Measurements from ENCODE around the gene NAIF1.
"Not testable (repeated sequence)": the region's sequence is repeated elsewhere in the genome, so short reads cannot be mapped to it uniquely, and the experiment has no call there.

The NAIF1 gene

GRCh38 chr9:128085943-128086342 lies 18.8 kb upstream of the NAIF1 start:
- DNase-seq (ENCODE audit: low read depth in 2 of 2) = no peak

DNA sequence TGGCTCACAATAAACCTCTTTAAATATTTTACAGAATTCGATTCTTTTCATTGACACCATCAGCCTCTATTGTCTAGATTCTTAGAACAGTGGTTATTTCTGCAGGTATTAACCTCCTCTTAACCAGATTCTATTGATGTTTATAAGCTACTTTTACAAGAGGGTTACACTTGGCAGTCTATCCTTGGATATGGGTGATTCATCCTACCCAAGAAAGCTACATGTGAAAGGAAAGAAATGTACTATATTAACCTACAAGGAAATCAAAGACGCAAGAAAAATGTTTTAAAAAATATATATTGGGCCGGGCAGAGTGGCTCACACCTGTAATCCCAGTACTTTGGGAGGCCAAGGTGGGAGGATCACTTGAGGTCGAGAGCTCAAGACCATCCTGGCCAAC lies 17.6 kb upstream of the NAIF1 start:
- DNase-seq (ENCODE audit: low read depth in 2 of 2) = no peak

DNA sequence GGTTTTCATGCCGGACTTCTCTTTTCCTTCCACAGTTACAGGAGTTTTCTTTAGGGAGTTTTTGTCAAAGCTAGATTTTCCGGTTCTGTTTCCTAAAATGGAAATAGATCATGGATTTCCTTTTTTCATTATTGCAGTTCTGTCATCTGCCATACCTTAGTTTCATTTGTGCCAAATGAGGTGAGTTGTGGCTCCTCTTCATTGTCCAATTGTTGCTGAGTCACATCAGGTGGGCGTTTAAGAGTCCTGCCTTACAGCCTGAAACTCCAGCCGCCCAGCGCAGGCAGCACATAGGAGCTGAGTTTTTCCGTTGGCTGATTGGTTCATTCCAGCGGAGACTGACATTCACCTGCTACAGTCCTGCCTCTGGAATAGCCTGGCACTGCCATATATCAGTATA lies 15.0 kb upstream of the NAIF1 start:
- DNase-seq (ENCODE audit: low read depth in 2 of 2) = no peak

DNA sequence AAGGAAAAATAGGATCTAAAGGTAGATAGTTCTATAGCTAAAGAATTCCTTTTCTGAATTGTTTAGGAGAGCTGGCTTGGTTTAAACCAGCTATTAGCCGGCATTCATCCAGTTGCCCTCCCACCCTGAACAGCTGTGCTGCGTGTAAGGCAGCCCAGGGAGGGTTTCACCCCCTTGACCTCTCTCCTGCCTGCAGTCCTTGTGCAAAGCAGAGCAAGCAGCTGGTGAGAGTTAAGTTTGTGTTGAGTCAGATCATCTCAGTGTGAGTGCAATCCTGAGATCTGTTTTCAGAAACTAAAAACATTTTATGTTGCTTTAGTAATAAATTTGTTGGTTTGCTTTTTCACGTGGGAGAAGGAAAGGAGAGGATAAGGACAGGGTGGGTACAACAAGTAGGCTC lies 13.9 kb upstream of the NAIF1 start:
- no peak for DNase-seq (ENCODE audit: low read depth in 2 of 2)

DNA sequence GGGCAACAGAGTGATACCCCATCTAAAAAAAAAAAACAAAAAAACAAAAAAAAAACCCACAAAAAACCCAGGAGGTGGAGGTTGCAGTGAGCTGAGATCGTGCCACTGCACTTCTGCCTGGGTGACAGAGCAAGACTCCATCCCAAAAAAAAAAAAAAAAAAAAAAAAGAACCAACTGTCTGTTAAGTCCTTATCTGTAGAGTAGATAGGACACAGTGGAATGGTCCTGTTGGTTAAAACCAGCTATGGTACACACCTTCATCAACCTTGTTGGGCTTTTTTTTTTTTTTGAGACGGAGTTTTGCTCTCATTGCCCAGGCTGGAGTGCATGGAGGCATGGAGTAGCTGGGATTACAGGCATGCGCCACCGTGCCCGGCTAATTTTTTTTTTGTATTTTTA lies 13.1 kb upstream of the NAIF1 start:
- DNase-seq (ENCODE audit: low read depth in 2 of 2) = no peak

- no peak for DNase-seq (ENCODE audit: low read depth in 2 of 2)
Measured at GRCh38 chr9:128078504-128079434, 11.6 kb upstream of the NAIF1 start.

- DNase-seq (ENCODE audit: low read depth in 2 of 2) = no peak
Measured at GRCh38 chr9:128077847-128078503, 10.9 kb upstream of the NAIF1 start.

- DNase-seq (ENCODE audit: low read depth in 2 of 2) = no peak
Measured at GRCh38 chr9:128073253-128073886, 6.2 kb upstream of the NAIF1 start.

DNA sequence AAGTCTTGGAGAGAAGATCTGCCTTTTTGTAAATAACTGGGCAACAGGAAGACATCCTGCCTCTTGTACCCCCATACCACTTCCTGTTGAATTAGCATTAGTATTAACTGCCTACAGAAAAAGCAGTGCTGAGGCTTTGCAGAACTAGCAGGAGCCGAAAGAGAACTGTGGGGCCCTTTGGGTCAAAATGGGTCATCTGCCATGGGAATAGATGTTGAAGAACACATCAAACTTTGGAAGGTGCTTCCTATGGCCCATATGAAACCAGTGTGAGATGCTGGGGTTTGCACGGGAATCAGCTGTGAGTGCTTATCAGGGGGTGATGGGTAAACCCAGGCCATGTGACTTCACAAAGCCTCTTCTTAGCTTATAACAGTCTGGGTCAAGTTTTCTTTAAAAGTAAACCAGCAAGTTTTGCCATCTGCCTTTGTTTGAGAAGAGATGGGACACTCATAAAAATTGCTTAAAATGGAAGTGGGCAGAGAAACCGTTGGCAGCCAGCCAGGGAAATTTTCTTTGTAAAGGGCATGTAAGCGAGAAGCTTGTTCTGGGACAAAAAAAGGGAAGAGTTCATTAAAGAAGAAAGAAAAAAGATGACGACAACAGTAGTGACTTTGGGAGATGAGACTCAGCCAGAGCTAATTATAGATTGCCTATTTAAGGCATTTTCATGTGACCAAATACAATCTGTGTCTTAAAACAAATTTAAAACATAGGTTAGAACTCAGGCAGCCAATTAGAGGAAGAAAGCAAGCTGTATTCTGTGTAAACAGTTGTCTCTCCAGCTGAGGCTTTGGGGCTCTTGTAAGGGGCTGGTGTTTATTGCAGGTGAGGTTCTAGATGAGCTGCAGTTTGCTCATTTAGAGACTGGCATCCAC lies 5.3 kb upstream of the NAIF1 start:
- peak in 1 of 2 donors; percentile 37 for DNase-seq (ENCODE audit: low read depth in 2 of 2)

GRCh38 chr9:128071475-128071874 lies 4.4 kb upstream of the NAIF1 start:
- not testable (repeated sequence) for DNase-seq (ENCODE audit: low read depth in 2 of 2)

DNA sequence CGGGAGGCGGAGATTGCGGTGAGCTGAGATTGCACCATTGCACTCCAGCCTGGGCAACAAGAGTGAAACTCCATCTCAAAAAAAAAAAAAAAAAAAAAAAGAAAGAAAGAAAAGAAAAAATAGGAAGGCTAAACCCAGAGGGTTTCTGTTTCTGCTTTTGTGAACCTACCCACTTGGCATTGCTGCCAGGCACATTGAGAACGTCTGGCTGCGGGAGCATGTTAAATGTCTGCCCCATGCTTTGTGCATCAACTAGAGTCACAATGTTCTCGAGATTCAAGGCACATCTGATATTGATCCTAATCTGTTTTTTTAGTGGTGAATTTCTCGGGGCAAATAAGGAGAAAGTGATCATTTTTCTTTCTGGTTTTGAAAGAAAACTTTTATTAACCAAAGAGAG lies 3.8 kb upstream of the NAIF1 start:
- DNase-seq (ENCODE audit: low read depth in 2 of 2) = no peak

GRCh38 chr9:128068386-128069205 lies 1.5 kb upstream of the NAIF1 start:
- DNase-seq (ENCODE audit: low read depth in 2 of 2) = peak in 1 of 2 donors; percentile 10

GRCh38 chr9:128067645-128068385 lies 695 bp upstream of the NAIF1 start, which contains the start of gene SLC25A25:
SLC25A25 (plus strand) TSS chr9:128068232; CDS start chr9:128068320, 88 bp downstream.
- peak; percentile 100 for DNase-seq (ENCODE audit: low read depth in 2 of 2)

- no peak for DNase-seq (ENCODE audit: low read depth in 2 of 2)
Measured at GRCh38 chr9:128065907-128066712, 1.0 kb downstream of the NAIF1 start.

DNA sequence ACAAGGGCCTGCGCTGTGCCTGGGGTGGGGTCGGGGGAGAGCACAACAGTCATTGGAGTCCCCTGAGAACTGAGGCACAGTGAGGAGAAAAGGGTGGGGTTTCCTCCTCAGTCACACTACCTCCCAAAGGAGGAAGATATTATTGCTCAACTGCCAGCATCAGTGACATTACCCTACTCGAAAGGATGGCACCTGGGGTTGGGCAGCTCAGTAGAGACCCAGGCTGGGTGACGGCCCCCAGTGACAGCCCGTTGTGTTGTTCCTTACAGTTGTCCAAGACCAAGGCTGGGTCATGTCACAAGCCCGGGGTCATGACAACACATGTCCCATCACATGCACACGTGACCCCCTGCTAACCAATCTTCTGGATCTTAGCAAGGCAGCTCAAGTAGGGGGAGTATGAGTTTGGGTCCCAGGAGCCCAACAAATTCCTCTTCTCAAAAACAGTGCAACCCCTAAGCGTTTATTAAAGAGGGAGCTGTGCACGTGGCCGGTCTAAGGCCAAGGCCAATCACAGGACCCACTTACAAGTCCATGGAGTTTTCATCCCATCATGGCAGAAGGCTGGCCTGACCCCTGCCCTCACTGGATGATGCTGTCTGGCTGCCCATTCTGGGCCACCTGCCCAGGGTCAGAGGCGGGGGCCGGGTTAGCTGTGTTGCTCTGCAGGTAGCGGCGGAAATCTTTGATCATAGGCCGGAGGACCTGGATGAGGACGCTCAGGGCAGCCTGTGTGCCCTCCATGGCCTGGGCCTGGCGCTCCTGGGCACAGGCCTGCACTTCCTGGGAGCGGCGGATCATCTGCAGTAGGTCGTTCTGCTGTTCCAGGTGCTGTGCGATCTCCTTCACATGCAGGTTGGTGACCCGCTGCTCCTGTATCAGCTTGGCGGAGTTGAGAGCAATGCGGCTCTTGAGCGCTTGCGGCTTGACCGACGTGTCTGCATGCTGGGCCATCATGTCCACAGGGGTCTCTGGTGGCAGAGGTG lies 4.0 kb downstream of the NAIF1 start:
- DNase-seq (ENCODE audit: low read depth in 2 of 2) = no peak

DNA sequence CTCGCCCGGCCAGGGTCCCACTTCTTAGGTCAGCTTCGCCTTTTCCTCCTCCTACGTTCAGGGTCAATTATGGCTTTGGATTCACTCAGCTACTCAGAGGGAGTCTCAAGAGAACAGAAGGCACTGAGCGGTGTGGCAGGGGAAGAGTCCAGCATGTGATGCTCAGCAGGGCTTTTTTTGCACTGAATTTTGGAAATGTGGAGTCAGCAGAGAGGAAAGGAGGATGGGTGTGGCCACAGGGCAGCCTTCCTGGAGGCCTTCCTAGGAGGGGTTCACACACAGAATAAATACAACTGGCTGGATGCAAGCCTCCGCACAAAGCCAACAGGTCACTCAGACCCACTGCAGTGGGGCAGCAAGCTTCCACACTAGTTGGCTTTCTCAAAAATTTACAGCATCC lies 4.8 kb downstream of the NAIF1 start:
- DNase-seq (ENCODE audit: low read depth in 2 of 2) = no peak

DNA sequence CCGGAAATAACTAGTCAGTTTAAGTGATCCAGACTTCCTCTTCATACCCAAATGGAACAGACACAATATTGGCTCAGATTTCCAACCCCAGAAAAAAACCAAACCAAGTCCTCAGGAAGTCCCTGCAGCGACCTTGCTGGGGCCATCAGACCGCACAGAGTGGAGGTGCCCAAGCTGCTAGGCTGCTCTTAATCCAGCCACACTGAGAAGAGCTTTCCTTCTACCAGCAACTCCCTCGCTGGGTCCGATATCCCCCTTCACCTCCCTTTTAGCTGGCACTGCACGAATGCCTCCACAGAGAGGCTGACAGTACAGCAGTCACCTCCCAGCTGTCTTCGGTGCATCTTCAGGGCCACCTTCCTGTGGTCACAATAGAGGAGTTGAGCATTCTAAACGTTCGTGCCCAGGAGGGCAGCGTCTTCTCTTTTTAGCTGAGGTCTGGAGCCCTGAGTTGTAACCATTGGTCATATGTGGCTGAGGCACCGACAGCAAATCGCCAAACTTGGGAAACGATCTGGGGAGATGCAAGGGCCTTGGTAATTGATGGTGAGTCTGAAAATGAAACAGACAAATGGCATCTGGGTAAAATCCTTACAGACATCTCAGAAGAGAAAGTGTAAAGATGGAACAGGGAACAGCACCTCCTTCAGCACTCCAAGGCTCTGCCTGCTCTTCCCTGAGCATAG lies 5.7 kb downstream of the NAIF1 start:
- no peak for DNase-seq (ENCODE audit: low read depth in 2 of 2)

Data from stimulated activated CD8-positive, alpha-beta memory T cell treated with anti-CD3 and anti-CD28 coated beads, Interleukin-2, amount 100 ng/mL, for 1 hour (primary cell).